GM21390 (cell line): ENCODE results near the gene COL6A2.

Source experiments
- ATAC-seq: cut with Tn5 transposase; IDR thresholded peaks from one replicate; pipeline ENCODE4 v1.9.1; 2021; ENCODE audit not compliant: unreplicated experiment

COL6A2 gene

GRCh38 chr21:46124083-46124925 is 26.4 kb downstream of the COL6A2 start:
- ATAC-seq, result no peak

DNA sequence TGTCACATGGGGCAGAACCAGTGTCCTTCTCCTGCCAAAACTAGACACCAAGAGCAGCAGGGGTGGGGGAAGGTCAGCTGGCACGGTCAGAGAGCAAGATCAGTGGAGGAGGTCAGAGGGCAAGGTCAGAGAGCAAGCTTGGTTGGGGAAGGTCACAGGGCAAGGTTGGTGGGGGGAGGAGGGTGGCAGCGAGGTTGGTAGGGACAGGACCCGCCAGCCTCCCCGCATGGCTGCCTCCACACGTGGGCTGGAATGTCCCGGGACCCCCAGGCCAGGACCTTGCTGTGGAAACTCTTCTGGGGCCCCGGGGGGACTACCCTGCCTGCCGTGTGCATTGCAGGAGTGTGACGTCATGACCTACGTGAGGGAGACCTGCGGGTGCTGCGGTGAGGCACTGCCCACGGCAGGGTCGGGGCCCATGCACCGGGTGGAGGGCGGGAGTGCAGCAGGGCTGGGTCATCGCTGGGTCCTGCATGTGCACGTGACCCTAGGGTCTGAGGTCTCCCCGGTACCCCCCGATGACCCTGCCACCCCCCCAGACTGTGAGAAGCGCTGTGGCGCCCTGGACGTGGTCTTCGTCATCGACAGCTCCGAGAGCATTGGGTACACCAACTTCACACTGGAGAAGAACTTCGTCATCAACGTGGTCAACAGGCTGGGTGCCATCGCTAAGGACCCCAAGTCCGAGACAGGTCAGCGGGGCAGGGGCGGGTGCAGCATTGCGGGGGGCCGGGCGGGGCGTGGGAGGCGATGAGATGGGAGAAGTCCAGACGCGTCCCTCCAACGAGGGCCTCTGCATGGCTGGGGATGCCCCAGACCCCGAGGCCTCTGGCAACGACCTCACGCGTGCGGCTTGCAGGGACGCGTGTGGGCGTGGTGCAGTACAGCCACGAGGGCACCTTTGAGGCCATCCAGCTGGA is 27.3 kb downstream of the COL6A2 start:
- no peak for ATAC-seq

DNA sequence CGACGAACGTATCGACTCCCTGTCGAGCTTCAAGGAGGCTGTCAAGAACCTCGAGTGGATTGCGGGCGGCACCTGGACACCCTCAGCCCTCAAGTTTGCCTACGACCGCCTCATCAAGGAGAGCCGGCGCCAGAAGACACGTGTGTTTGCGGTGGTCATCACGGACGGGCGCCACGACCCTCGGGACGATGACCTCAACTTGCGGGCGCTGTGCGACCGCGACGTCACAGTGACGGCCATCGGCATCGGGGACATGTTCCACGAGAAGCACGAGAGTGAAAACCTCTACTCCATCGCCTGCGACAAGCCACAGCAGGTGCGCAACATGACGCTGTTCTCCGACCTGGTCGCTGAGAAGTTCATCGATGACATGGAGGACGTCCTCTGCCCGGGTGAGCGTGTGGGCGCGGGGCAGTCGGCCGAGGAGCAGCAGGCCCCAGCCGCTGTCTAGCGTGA is 28.0 kb downstream of the COL6A2 start:
- no peak for ATAC-seq

DNA sequence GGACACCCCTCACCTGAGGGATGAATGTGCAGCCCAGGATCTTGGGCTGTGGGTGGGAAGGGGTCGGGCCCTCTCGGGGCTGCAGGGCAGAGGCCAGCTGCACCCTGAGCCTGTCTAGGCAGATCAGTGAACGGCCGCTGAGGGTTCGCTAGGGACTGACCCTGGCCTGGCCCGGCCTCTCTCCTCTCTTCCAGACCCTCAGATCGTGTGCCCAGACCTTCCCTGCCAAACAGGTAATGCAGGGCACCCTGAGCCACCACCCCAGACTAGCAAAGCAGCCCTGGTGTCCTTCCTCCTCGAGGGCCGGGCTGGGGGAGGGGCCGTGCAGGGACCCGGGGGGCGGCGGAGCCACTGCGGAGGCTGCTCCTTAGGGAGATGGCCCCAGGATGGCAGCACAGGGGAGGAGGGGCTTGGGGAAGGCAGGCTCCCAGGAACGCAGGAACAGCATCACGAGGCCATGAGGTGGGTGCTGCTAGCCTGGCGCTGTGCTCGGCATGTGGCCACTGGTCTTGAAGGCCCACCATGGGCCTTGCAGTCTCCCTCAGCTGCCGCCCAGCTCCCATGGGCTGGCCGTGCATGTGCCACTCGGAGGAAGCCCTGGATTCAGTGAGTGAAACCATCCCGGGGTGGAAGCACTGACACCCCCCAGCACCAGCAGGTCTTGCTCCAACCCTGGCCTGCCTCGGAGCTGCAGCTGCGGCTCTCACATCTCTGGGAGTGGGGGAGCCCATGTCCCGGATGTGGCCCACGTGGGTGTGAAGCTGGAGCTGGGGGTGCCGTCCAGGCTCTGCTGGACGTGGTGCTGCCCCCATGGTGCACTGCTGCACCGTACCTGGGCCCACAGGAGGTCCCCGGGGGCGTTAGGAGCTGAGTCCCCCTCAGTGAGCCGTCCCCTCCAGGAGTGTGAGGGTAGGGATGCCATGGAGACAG is 28.7 kb downstream of the COL6A2 start:
- ATAC-seq, result no peak

- no peak for ATAC-seq
These were observed 29.6 kb downstream of the COL6A2 start for GRCh38 chr21:46127239-46128105.

GRCh38 chr21:46128106-46128932 is 30.4 kb downstream of the COL6A2 start:
- no peak for ATAC-seq

- no peak for ATAC-seq
These were observed 31.1 kb downstream of the COL6A2 start for GRCh38 chr21:46128933-46129571.

- ATAC-seq, result no peak
These were observed 32.1 kb downstream of the COL6A2 start for GRCh38 chr21:46129846-46130651.

- ATAC-seq, result no peak
These were observed 33.1 kb downstream of the COL6A2 start for GRCh38 chr21:46130831-46131587.

- ATAC-seq, result no peak
These were observed 33.6 kb downstream of the COL6A2 start for GRCh38 chr21:46131588-46131837.

DNA sequence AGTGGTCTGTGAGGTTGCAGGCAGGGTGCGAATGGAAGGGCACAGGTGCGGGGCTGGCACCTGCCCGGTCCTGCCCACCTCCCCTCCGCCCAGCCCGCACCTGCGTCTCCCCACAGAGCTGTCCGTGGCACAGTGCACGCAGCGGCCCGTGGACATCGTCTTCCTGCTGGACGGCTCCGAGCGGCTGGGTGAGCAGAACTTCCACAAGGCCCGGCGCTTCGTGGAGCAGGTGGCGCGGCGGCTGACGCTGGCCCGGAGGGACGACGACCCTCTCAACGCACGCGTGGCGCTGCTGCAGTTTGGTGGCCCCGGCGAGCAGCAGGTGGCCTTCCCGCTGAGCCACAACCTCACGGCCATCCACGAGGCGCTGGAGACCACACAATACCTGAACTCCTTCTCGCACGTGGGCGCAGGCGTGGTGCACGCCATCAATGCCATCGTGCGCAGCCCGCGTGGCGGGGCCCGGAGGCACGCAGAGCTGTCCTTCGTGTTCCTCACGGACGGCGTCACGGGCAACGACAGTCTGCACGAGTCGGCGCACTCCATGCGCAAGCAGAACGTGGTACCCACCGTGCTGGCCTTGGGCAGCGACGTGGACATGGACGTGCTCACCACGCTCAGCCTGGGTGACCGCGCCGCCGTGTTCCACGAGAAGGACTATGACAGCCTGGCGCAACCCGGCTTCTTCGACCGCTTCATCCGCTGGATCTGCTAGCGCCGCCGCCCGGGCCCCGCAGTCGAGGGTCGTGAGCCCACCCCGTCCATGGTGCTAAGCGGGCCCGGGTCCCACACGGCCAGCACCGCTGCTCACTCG is 34.1 kb downstream of the COL6A2 start:
- no peak for ATAC-seq

DNA sequence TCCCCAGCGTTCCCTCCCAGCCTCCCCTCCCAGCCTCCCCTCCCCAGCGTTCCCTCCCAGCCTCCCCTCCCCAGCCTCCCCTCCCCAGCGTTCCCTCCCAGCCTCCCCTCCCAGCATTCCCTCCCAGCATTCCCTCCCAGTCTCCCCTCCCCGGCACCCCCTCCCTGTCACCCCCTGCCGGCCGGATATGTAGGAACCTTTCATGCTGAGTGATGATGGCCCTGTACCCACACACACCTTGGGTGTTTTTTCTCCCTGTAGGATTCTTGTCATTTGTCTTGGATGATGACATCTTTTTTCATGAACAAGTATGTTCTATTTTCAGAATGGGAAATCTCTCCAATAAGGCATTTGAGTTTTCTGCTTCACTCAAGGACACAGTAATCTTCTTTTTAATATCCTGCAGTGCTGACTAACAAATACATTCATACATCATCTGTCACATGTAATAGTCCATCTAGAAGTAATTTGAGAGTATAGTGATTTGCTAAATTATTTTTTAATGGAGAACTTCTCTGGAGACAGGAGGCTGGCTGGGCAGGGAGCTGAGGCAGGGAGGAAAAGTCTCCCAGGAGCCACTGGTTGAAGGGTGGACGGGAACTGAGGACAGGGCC is 38.0 kb downstream of the COL6A2 start:
- ATAC-seq, result no peak

DNA sequence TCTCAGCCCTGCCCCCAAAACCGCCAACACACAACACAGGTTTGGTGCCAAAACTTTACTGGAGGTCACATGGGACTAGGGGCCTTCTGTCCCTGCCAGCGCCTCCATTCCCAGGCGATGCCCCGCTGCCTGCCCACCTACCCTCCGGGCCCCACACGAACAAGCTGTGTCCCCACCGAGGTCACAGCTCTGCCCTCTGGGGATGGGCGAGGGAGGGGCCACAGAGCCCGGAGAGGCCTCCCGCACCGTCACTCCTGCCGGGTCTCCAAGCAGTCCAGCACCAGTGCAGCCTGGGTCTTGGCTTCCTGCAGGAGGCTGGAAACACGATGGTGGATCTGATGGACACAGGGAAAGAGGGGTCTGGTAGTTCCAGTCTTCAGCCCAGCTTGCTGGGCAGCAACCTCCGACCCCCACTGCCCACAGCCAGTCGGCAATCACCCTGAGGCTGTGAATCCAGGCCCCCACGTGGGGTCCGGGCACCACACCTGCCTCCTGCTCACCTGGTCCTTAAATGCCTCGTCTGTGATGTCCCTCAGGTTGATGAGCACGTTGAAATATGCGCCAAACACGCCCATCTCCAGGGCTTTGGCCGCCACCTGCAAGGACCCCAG is 38.9 kb downstream of the COL6A2 start:
- no peak for ATAC-seq

GRCh38 chr21:46137908-46138307 is 40.0 kb downstream of the COL6A2 start:
- ATAC-seq, result no peak

DNA sequence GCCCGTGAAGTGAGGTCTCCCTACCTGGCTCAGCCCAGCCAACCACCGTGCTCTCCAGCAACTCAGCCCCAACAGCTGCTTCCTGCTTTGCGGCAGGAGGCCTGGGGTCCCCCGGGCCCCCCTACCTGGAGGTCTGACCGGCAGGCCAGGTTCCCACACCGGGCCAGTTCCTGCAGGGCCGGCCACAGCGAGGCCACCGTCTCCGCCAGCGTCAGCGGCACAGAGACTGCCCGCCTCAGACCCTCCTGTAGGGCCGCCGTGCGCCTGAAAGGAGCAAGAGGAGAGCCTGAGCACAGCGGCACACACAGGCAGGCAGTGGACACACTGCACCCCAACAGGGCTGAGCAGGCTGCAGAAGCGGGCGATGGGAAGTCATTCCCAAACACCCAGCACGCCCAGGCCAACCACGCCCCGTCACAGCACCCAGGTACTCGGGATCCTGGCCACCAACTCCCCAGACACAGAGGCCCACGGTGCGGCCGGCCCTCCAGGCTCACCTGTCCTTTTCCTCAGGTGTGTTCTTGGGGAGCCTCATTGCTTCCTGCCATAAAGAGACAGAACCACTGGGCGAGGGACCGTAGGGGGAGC is 40.6 kb downstream of the COL6A2 start:
- no peak for ATAC-seq
